ENCODE results near the gene NXNL2. TPM values are rescaled to one million over a fixed set of nuclear protein-coding genes. Genes with fewer than 3 reads are reported as not detected.

NXNL2 gene
- total RNA-seq, 3 donors from 2014 or later: 10.5 to 14.5 TPM; not detected in 1

DNA sequence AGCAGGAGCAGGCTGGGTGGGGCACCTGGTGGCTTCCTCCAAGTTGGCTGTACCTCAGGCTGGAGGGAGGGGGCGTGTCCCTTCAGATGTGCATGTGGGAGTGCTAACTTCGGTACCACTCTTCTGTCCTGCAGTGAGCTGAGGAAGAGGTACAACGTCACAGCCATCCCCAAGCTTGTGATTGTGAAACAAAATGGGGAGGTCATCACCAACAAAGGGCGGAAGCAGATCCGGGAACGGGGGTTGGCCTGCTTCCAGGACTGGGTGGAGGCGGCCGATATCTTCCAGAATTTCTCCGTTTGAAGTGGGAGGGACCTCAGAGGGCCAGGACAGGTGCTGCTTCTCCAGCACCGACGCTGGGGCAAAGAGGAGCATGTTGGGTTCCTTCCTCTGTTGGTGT lies 9.3 kb downstream of the NXNL2 start:
- no peak for DNase-seq (ENCODE audit: low spot score in 2 of 2)
- TF ChIP-seq POLR2AphosphoS5 (IDR thresholded peaks at IDR 0.05) (no peak), CTCF (IDR thresholded peaks at IDR 0.05) (no peak), POLR2A (IDR thresholded peaks at IDR 0.05) (no peak)
- no peaks in the 10 kb centered on the region for H3K36me3 ChIP-seq
- no peaks in the 10 kb centered on the region for H3K4me1 ChIP-seq
- H3K27me3 ChIP-seq: no peaks in the 10 kb centered on the region
- H3K9me3 ChIP-seq: peaks cover 0 to 2% of the 10 kb centered on the region in 2 donors
- no peak overlapping the region for H3K27ac ChIP-seq
- H3K4me3 ChIP-seq: no peak overlapping the region
- intact Hi-C loops (cut with DNase I; ENCODE audit: low total_unique reads): no loop called here

- intact Hi-C loops (cut with DNase I; ENCODE audit: low total_unique reads): no loop called here
- H3K27me3 ChIP-seq: no peaks in the 10 kb centered on the region
- no peak for DNase-seq (ENCODE audit: low spot score in 2 of 2)
- H3K36me3 ChIP-seq: no peaks in the 10 kb centered on the region
- H3K27ac ChIP-seq: no peak overlapping the region
- no peaks in the 10 kb centered on the region for H3K4me1 ChIP-seq
- TF ChIP-seq POLR2A (IDR thresholded peaks at IDR 0.05) (no peak), POLR2AphosphoS5 (IDR thresholded peaks at IDR 0.05) (no peak), CTCF (IDR thresholded peaks at IDR 0.05) (no peak)
- no peak overlapping the region for H3K4me3 ChIP-seq
- H3K9me3 ChIP-seq: peaks cover 0 to 7% of the 10 kb centered on the region in 2 donors
These were observed 16.7 kb downstream of the NXNL2 start for GRCh38 chr9:88551546-88552137.

DNA sequence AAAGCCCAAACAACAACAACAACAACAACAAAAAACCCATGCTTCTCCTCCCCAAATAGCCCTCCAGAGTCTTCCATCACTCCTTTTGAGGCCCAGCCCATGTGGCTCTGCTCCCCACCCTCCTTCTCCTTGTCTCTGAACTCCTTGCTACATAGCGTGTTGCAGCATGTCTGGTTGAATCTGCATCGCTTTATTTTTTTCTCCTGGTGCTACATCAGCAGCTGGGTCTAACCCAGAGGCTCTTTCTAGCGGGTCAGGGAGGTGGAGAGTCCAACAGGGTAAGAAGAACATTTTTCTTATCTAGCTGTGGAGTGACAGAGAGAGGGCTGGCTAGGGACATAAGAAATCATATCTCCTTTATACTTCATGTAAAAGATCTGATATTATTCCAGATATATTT lies 18.4 kb downstream of the NXNL2 start:
- intact Hi-C loops (cut with DNase I; ENCODE audit: low total_unique reads): no loop called here
- no peaks in the 10 kb centered on the region for H3K27me3 ChIP-seq
- H3K4me3 ChIP-seq: no peak overlapping the region
- H3K9me3 ChIP-seq: peaks cover 0 to 7% of the 10 kb centered on the region in 2 donors
- no peaks in the 10 kb centered on the region for H3K4me1 ChIP-seq
- no peaks in the 10 kb centered on the region for H3K36me3 ChIP-seq
- H3K27ac ChIP-seq: no peak overlapping the region
- TF ChIP-seq POLR2A (IDR thresholded peaks at IDR 0.05) (no peak), CTCF (IDR thresholded peaks at IDR 0.05) (no peak), POLR2AphosphoS5 (IDR thresholded peaks at IDR 0.05) (no peak)
- DNase-seq (ENCODE audit: low spot score in 2 of 2): no peak

- Histone ChIP-seq H3K4me3 (no peak overlapping the region), H3K9me3 (no peaks in the 10 kb centered on the region), H3K4me1 (no peaks in the 10 kb centered on the region), H3K27me3 (no peaks in the 10 kb centered on the region), H3K27ac (no peak overlapping the region), H3K36me3 (no peaks in the 10 kb centered on the region)
- TF ChIP-seq POLR2AphosphoS5 (IDR thresholded peaks at IDR 0.05) (no peak), CTCF (IDR thresholded peaks at IDR 0.05) (no peak)
- DNase-seq (ENCODE audit: low spot score in 2 of 2): no peak
- intact Hi-C loops (cut with DNase I; ENCODE audit: low total_unique reads): no loop called here
These were observed 20.4 kb downstream of the NXNL2 start for GRCh38 chr9:88555268-88555980.

- Histone ChIP-seq H3K4me3 (no peak overlapping the region), H3K27me3 (no peaks in the 10 kb centered on the region), H3K9me3 (no peaks in the 10 kb centered on the region), H3K4me1 (no peaks in the 10 kb centered on the region), H3K27ac (no peak overlapping the region), H3K36me3 (no peaks in the 10 kb centered on the region)
- no peak for DNase-seq (ENCODE audit: low spot score in 2 of 2)
- TF ChIP-seq POLR2A (IDR thresholded peaks at IDR 0.05): no peak
- no peak for TF ChIP-seq POLR2AphosphoS5 (IDR thresholded peaks at IDR 0.05)
- no peak for TF ChIP-seq CTCF (IDR thresholded peaks at IDR 0.05)
- intact Hi-C loops (cut with DNase I; ENCODE audit: low total_unique reads): no loop called here
These were observed 24.7 kb downstream of the NXNL2 start for GRCh38 chr9:88559661-88560060.

All from breast epithelium (tissue), 4 donors.